ENCODE measurements around the gene ATP11A.

- TF ChIP-seq CTCF (IDR thresholded peaks at IDR 0.05) = no peak
- no peak for TF ChIP-seq POLR2A (IDR thresholded peaks at IDR 0.05)
Observed at GRCh38 chr13:112672651-112673284, 17.1 kb upstream of the ATP11A start.
